Measurements from ENCODE around the gene HIGD1A. TPM values are rescaled to one million over a fixed set of nuclear protein-coding genes. Genes with fewer than 3 reads are reported as not detected.
"Not testable (repeated sequence)": the region's sequence is repeated elsewhere in the genome, so short reads cannot be mapped to it uniquely, and the experiment has no call there.

Gene HIGD1A
- polyA plus RNA-seq, 1 donor: 145 TPM

GRCh38 chr3:42830437-42831320, 26.4 kb upstream of the HIGD1A start:
- no peak for DNase-seq

- DNase-seq: no peak
Measured at GRCh38 chr3:42829628-42830436, 25.5 kb upstream of the HIGD1A start.

DNA sequence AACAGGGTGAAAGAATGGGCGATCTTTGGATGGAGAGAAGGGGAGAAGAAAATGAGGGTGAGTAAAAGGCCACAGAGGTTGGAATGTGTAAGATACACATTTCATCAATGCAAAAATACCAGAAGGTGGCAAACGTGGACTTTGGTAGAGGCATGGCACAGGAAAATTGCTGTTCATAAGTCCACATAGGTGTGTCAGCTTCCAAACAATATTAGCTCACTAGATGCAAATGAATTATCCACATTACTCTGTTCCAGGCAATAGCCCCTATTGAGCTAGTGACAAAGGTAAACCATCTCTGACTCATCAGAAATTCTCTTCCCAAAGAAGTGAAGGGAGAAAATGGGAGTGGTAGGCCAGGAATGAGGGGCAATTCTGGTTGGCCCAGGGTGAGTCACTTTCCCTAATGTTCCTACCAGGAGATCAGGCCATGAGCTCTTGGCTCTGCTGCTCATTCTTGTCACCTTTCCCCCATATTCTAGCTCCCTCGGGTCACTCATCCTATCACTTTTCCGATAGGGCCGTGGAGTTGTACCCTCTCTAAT, 24.9 kb upstream of the HIGD1A start:
- no peak for DNase-seq

GRCh38 chr3:42827654-42828053, 23.4 kb upstream of the HIGD1A start:
- no peak for DNase-seq

GRCh38 chr3:42827023-42827422, 22.7 kb upstream of the HIGD1A start:
- no peak for DNase-seq

DNA sequence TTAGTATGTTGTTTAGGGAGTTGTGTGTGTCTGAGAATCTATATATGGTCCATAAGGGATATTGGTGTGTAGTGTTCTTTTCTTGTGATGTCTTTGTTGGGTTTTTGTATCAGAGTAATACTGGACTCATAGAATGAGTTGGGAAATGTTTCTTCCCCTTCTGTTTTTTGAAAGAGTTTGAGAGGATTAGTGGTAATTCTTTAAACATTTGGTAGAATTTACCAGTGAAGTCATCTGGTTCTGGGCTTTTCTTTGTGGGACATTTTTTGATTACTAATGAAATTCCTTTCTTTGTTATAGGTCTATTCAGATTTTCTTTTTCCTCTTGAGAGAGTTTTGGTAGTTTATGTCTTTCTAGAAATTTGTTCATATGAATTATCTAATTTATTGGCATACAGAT, 21.9 kb upstream of the HIGD1A start:
- DNase-seq: no peak

- no peak for DNase-seq
Measured at GRCh38 chr3:42823351-42823750, 19.1 kb upstream of the HIGD1A start.

GRCh38 chr3:42822828-42823227, 18.5 kb upstream of the HIGD1A start:
- no peak for DNase-seq

DNA sequence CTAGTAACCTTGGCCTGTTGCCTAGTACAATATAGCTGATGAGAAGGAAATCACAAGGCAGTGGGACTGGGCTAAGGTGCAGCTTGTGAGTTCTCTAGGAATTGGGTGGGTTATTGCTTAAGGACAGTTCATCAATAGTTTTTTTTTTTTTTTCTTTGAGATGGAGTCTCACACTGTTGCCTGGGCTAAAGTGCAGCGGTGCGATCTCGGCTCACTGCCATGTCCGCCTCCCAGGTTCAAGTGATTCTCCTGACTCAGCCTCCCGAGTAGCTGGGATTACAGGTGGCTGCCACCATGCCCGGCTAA, 16.4 kb upstream of the HIGD1A start:
- no peak for DNase-seq

DNA sequence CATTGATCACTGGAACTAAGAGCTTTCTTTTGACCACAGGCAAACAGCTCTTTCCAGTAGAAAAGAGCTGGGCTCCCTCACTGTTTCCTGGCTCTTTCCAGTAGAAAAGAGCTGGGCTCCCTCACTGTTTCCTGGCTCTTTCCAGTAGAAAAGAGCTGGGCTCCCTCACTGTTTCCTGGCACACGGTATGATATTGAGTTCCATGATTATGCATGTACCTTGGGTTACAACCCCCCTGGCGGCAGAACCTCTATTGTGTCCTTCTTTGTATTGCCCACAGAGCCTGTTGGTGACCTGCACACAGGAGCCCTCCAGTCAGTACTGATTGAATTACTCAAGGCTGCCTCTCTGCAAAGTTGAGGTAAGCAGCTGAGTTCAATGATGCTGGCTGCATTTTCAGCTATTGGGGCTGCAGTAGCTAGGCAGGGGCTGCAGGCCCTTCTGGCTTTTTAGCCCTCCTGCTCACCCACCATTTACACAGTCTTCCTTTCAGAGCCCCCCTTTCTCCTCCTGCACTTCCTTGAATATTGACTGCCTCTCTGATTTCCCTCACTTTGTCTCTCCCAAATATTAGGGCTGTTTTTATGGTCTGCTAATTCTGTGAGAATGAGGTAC, 15.2 kb upstream of the HIGD1A start:
- no peak for DNase-seq

GRCh38 chr3:42815826-42816225, 11.5 kb upstream of the HIGD1A start:
- DNase-seq: no peak

GRCh38 chr3:42814914-42815507, 10.7 kb upstream of the HIGD1A start:
- DNase-seq: no peak

DNA sequence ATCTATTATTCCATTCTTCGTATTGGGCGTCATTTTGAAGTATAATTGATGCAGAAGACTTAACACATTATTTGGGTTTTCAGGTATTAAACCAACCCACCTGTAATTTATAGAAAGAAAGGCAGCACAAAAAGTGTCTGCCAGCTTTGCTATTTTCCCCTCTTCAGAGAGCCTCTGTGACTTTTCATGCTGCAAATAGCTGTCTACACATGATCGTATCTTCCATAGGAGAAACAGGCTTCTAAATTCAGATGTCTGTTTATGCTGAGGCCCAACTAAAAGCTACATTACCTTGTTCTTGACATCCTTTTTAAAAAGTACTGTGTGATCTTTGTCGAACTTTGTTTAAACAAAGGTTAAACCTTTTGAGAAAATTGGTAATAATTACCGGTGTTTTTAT, 10.0 kb upstream of the HIGD1A start:
- no peak for DNase-seq

DNA sequence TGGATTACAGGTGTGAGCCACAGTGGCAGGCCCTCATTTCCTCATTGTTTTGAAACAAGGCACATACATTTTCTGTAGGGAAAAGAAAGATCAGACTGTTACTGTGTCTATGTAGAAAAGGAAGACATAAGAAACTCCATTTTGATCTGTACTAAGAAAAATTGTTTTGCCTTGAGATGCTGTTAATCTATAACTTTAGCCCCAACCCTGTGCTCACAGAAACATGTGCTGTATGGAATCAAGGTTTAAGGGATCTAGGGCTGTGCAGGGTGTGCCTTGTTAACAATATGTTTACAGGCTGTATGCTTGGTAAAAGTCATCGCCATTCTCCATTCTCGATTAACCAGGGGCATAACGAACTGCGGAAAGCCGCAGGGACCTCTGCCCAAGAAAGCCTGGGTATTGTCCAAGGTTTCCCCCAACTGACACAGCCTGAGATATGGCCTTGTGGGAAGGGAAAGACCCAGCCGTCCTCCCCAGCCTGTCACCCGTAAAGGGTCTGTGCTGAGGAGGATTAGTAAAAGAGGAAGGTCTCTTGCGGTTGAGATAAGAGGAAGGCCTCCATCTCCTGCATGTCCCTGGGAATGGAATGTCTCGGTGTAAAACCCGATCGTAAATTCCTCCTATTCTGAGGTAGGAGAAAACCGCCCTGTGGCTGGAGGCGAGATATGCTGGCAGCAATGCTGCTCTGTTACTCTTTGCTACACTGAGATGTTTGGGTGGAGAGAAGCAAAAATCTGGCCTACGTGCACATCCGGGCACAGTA, 7.0 kb upstream of the HIGD1A start:
- DNase-seq: not testable (repeated sequence)

- not testable (repeated sequence) for DNase-seq
Measured at GRCh38 chr3:42810706-42811105, 6.4 kb upstream of the HIGD1A start.

- DNase-seq: no peak
Measured at GRCh38 chr3:42809202-42809601, 4.9 kb upstream of the HIGD1A start, which contains the start of gene ACKR2. ACKR2 (plus strand) TSS chr3:42809445; CDS start chr3:42864503, 55,058 bp downstream.

DNA sequence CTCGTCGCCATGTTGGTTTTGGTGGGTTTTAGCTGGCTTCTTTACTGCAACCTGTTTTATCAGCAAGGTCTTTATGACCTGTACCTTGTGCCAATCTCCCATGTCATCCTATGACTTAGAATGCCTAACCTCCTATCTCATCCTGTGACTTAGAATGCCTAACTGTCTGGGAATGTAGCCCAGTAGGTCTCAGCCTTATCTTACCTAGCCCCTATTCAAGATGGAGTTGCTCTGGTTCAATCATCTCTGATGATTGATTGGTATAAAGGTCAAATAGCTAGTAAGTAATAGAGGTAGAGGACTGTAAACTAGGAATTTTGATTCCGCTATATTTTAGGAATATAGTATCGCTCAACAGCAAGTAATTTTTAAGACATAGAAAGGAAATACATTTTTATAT, 3.6 kb upstream of the HIGD1A start:
- no peak for DNase-seq

DNA sequence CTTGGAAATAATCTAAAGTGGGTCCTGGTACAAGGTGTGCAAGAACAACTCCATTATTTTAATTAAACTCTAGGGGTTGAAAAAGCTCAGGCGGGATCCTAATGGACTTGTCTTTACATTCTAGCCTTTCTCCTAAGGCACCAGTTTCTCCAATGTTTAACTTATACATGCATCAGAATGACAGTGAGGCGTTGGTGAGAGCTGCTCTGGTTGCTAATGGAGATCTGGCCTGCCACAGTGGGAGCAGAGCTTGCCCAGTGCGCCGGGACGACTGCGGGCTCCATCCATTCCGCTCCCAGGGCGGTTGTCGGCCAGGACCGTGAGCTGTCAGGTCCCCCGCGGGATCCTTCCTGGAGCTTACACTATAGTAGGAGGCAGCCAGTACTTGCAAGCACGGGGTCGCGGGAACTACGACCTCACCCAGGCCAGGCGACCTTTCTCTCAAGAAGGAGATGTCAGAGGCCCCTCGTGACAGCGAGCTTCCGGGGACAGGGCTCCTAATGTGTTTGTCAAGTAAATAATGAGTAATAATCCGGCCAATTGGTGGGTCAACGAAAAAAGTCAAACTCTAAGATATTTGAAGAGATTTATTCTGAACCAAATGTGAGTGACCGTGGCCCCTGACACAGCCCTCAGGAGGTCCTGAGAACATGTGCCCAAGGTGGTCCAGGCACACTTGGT, 991 bp upstream of the HIGD1A start:
- no peak for DNase-seq

DNA sequence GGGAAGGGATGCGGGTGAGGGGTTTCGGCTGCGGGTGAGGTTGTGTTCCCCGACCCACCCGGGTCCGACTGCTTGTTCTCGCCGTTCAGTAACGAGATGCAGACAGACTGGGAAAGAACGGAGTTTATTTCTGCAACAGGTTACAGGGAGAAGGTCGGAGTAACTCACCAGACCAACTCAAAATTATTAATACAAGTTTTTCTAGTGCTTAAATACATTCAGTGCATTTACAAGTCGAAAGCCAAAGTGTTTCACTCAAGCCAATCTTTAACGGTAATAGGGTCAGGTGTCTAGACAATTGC, 492 bp upstream of the HIGD1A start:
- no peak for DNase-seq

DNA sequence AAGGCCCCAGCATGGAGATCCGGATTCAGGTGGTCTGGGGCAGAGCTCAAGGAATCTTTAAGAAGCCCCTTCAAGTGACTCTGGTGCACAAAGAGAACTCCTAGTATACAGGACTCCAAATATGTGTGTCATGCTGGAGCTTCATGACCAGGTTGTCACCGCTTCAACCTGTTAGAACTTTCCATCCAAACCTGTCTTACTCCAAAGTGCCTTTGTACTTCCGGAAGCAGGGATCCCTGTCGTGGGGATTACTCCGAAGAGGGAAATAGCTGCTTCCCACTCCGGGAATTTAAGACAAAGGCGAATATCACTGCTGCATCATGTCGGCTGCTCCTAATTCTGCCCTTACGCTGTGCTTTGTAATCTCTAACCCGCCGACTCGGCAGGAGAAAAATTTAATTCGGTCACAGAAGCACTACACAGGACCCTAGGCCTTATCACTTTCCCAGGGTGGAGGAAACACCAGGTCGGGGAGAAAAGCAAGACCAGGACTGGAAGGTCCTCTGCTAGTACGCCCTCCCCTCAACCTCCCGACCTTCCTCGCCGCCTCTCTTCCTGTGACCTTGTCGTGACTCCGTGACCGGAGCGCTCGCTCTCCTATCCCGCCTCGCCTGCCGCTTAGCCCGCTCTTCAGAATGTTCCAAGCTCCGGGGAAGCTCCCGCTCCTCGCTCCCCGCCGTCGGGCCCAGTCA, 730 bp downstream of the HIGD1A start:
- peak; percentile 61 for DNase-seq
